Smooth muscle cell (in vitro differentiated cells): ENCODE data around the gene DDC. TPM values are rescaled to one million over a fixed set of nuclear protein-coding genes. Genes with fewer than 3 reads are reported as not detected.

ENCODE experiments used
- DNase-seq: peaks from one replicate; lab custom pipeline; 2025; ENCODE audit not compliant: unreplicated experiment; lab: John Stamatoyannopoulos, UW
- H2AFZ ChIP-seq: fragments of 200-600 bp; sonication (generic); 2 replicates; pipeline ENCODE4 v1.6.0; 2016; ENCODE audit warnings: antibody characterized with exemption, low read depth, mild to moderate bottlenecking
- H3F3A ChIP-seq: fragments of 200-600 bp; sonication (generic); 2 replicates; pipeline ENCODE4 v1.6.0; 2017; ENCODE audit warnings: antibody characterized with exemption, low read depth
- H3K27ac ChIP-seq: fragments of 200-600 bp; sonication (generic); 2 replicates; pipeline ENCODE4 v1.5.1; 2016; ENCODE audit warnings: low read depth, mild to moderate bottlenecking
- H3K27me3 ChIP-seq: fragments of 200-600 bp; sonication (generic); 2 replicates; pipeline ENCODE4 v1.6.1; 2016; ENCODE audit warnings: low read depth, mild to moderate bottlenecking
- H3K36me3 ChIP-seq: fragments of 200-600 bp; sonication (generic); 2 replicates; pipeline ENCODE4 v1.5.1; 2016; ENCODE audit warnings: low read depth
- H3K4me1 ChIP-seq: fragments of 200-600 bp; sonication (generic); 2 replicates; pipeline ENCODE4 v1.5.1; 2016; ENCODE audit warnings: low read depth
- H3K4me2 ChIP-seq: fragments of 200-600 bp; sonication (generic); 2 replicates; pipeline ENCODE4 v1.6.0; 2016; ENCODE audit warnings: mild to moderate bottlenecking
- H3K4me3 ChIP-seq: fragments of 200-600 bp; sonication (generic); 2 replicates; pipeline ENCODE4 v1.5.1; 2016; ENCODE audit warnings: mild to moderate bottlenecking
- H3K79me2 ChIP-seq: fragments of 200-600 bp; sonication (generic); 2 replicates; pipeline ENCODE4 v1.6.0; 2016; ENCODE audit warnings: low read depth, mild to moderate bottlenecking
- H3K9ac ChIP-seq: fragments of 200-600 bp; sonication (generic); 2 replicates; pipeline ENCODE4 v1.6.0; 2016; ENCODE audit warnings: low read depth
- H3K9me3 ChIP-seq: fragments of 200-600 bp; sonication (generic); replicated peaks from 2 replicates; pipeline ENCODE4 v1.5.1; 2016; ENCODE audit warnings: low read depth
- H4K20me1 ChIP-seq: fragments of 200-600 bp; sonication (generic); 2 replicates; pipeline ENCODE4 v1.6.0; 2016; ENCODE audit warnings: low read depth
- WGBS: methylation state at CpG from one replicate; pipeline ENCODE4 v1.1.7; 2016; ENCODE audit warnings: low lambda C conversion rate; 5-methylcytosine and 5-hydroxymethylcytosine counted together
- polyA plus RNA-seq: library from polyadenylated mRNA; unstranded; fragments of >200 nt; fragmentation: Nextera tagmentation; extraction: Ambion mirVana; gene quantifications from 2 replicates; pipeline ENCODE4 v1.2.1, GENCODE V29; 2016
- total RNA-seq: library from RNA; depleted of rRNA; stranded (reverse); fragments of >200 nt; gene quantifications from 2 replicates; pipeline ENCODE4 v1.2.3, GENCODE V29; 2014
- TF ChIP-seq, protein P1 (sequence below): fragments of 200-600 bp; sonication (generic); IDR thresholded peaks from 2 replicates; pipeline ENCODE4 v1.5.1; 2017; ENCODE audit warnings: borderline replicate concordance, mild to moderate bottlenecking, antibody characterized with exemption; ENCODE audit not compliant: insufficient read depth, poor library complexity, severe bottlenecking

The DDC gene
- total and polyA plus RNA-seq, 2 experiments from 2014 or later, result not detected

GRCh38 chr7:50605059-50605458, 39.9 kb upstream of the DDC start:
- Histone ChIP-seq H3K27me3 (no peaks in the 10 kb centered on the region), H3K9ac (no peak overlapping the region), H4K20me1 (peaks cover 3% of the 10 kb centered on the region), H2AFZ (no peak overlapping the region), H3K27ac (no peak overlapping the region), H3K79me2 (no peaks in the 10 kb centered on the region), H3F3A (no peaks in the 10 kb centered on the region), H3K4me3 (no peak overlapping the region), H3K9me3 (no peaks in the 10 kb centered on the region), H3K4me1 (no peaks in the 10 kb centered on the region), H3K36me3 (no peaks in the 10 kb centered on the region), H3K4me2 (no peak overlapping the region)
- no peak for DNase-seq
- WGBS, result 98% methylated on average over 13 of the region's 13 CpGs
- TF ChIP-seq, protein P1, sequence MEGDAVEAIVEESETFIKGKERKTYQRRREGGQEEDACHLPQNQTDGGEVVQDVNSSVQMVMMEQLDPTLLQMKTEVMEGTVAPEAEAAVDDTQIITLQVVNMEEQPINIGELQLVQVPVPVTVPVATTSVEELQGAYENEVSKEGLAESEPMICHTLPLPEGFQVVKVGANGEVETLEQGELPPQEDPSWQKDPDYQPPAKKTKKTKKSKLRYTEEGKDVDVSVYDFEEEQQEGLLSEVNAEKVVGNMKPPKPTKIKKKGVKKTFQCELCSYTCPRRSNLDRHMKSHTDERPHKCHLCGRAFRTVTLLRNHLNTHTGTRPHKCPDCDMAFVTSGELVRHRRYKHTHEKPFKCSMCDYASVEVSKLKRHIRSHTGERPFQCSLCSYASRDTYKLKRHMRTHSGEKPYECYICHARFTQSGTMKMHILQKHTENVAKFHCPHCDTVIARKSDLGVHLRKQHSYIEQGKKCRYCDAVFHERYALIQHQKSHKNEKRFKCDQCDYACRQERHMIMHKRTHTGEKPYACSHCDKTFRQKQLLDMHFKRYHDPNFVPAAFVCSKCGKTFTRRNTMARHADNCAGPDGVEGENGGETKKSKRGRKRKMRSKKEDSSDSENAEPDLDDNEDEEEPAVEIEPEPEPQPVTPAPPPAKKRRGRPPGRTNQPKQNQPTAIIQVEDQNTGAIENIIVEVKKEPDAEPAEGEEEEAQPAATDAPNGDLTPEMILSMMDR, result no peak

- Histone ChIP-seq H2AFZ (no peak overlapping the region), H3K36me3 (no peaks in the 10 kb centered on the region), H3K4me2 (no peak overlapping the region), H3K9me3 (no peaks in the 10 kb centered on the region), H3K27me3 (no peaks in the 10 kb centered on the region), H3F3A (no peaks in the 10 kb centered on the region), H3K79me2 (no peaks in the 10 kb centered on the region), H3K27ac (no peak overlapping the region), H4K20me1 (peaks cover 3% of the 10 kb centered on the region), H3K4me3 (no peak overlapping the region), H3K4me1 (no peaks in the 10 kb centered on the region), H3K9ac (no peak overlapping the region)
- TF ChIP-seq, protein P1, result no peak
- WGBS, result 93% methylated on average over 7 of the region's 7 CpGs
- no peak for DNase-seq
Observed at GRCh38 chr7:50603287-50603686, 38.1 kb upstream of the DDC start.

GRCh38 chr7:50599385-50599784, 34.2 kb upstream of the DDC start:
- 97% methylated on average over 12 of the region's 12 CpGs for WGBS
- H3K9ac ChIP-seq, result no peak overlapping the region
- no peak overlapping the region for H3K4me2 ChIP-seq
- no peaks in the 10 kb centered on the region for H3K27me3 ChIP-seq
- no peaks in the 10 kb centered on the region for H3K36me3 ChIP-seq
- TF ChIP-seq, protein P1, result no peak
- H2AFZ ChIP-seq, result no peak overlapping the region
- no peak overlapping the region for H3K27ac ChIP-seq
- H3K4me1 ChIP-seq, result no peaks in the 10 kb centered on the region
- H3K9me3 ChIP-seq, result no peaks in the 10 kb centered on the region
- no peak for DNase-seq
- no peak overlapping the region for H3K4me3 ChIP-seq
- no peaks in the 10 kb centered on the region for H3K79me2 ChIP-seq
- H4K20me1 ChIP-seq, result peaks cover 3% of the 10 kb centered on the region
- no peaks in the 10 kb centered on the region for H3F3A ChIP-seq
